Subcutaneous abdominal adipose tissue (tissue), 5 donors: ENCODE results near the gene EPYC.

Experiments used
- H3K27ac ChIP-seq: one replicate; pipeline ENCODE4 v1.7.0; 2013; ENCODE audit warnings: low read depth, mild to moderate bottlenecking, inconsistent platforms, low read length, moderate library complexity
- H3K27me3 ChIP-seq, 5 donors: one replicate each; pipeline ENCODE4 v1.7.0; 2013; ENCODE audit warnings: low read length in 5 of 5, inconsistent platforms in 1 of 5; ENCODE audit not compliant: control insufficient read depth in 5 of 5, insufficient read depth in 4 of 5
- H3K36me3 ChIP-seq, 5 donors: one replicate each; pipeline ENCODE4 v1.7.0; 2013; ENCODE audit warnings: low read length in 5 of 5; ENCODE audit not compliant: control insufficient read depth in 5 of 5, insufficient read depth in 5 of 5
- H3K4me1 ChIP-seq, 5 donors: one replicate each; pipeline ENCODE4 v1.7.0; 2013; ENCODE audit warnings: low read length in 5 of 5, mild to moderate bottlenecking in 3 of 5, moderate library complexity in 1 of 5; ENCODE audit not compliant: control insufficient read depth in 5 of 5, insufficient read depth in 5 of 5
- H3K4me3 ChIP-seq, 5 donors: one replicate each; pipeline ENCODE4 v1.7.0; 2013; ENCODE audit warnings: low read length in 5 of 5, low read depth in 1 of 5
- H3K9ac ChIP-seq, 5 donors: one replicate each; pipeline ENCODE4 v1.7.0; 2013; ENCODE audit warnings: low read length in 5 of 5, mild to moderate bottlenecking in 4 of 5, moderate library complexity in 3 of 5
- H3K9me3 ChIP-seq, 5 donors: one replicate each; pipeline ENCODE4 v1.7.0; 2013; ENCODE audit warnings: low read length in 5 of 5; ENCODE audit not compliant: control insufficient read depth in 5 of 5
- donor health status: healthy.
- donor health status: healthy.
- donor health status: healthy.
- donor health status: healthy.
- donor health status: healthy.

The EPYC gene

DNA sequence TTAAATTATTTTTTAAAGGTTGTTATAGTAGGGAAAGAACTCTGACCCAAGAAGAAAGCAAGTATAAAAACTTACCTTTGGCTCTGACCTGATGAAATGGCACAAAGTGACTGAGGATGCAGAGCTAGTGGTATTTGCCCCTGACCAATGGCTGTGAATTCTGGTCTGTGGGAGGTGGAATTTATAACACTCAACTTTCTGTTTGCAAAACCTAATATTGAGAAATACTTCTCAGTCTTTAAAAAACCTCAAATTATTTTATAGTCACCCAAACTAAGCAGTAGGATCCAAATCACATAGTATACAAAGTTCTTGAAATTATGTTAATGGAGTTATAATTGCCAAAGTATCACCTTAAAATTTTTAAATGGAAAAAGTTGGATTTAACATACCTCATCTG lies at the start of gene EPYC:
Gene EPYC, minus strand, starts transcription at position 101 of the 400 bp plus-strand sequence. CDS start 2,407 bp downstream, outside the sequence.
- no peaks in the 10 kb centered on the region for H3K4me1 ChIP-seq
- H3K4me3 ChIP-seq, result no peak within 1 kb of the TSS
- H3K27ac ChIP-seq, result no peak within 1 kb of the TSS
- no peak within 1 kb of the TSS for H3K9ac ChIP-seq
- no peaks in the 10 kb centered on the region for H3K36me3 ChIP-seq
- no peaks in the 10 kb centered on the region for H3K9me3 ChIP-seq
- no peaks in the 10 kb centered on the region for H3K27me3 ChIP-seq

DNA sequence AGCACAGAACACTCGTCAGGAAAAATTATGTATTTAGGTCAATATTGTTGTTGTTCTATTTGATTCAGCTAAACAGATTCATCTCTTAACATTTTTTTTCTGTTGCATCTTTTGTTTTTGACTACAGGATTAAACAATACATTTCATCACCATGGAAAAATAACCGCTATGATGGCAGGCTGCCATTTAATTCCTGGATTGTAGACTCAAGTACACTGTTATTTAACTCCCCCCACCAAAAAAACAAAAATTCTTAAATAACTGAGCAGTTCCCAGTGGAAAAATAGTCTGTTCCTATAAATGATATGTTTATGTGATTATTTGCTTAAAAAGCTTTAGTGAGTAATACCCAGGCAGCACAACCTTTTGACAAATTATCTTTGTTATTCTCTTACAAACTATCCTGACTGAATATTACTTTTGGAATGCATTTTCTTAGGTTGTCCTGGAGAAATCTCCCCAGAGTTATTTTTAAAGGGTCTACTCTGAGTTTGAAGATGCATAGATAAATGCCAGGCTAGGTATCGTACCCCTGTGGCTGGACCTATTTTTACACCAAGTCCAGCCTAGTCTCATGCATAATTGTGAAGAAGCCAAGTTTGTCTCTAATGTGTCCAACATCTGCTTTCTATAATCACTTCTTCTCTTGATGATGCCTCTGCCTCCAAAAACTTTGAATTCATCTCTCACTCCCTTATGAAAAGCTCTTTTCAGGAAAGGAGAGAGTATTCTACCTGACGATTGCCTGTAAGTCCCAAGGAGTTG lies 49.4 kb upstream of the EPYC start:
- Histone ChIP-seq H3K9me3 (no peaks in the 10 kb centered on the region), H3K27ac (no peak overlapping the region), H3K9ac (no peak overlapping the region), H3K4me3 (no peak overlapping the region), H3K27me3 (peaks cover 0 to 2% (median 0%) of the 10 kb centered on the region in 5 donors), H3K36me3 (no peaks in the 10 kb centered on the region), H3K4me1 (peaks cover 0 to 4% (median 2%) of the 10 kb centered on the region in 5 donors)

- no peak overlapping the region for H3K27ac ChIP-seq
Observed at GRCh38 chr12:91052026-91052425, 47.3 kb upstream of the EPYC start.

DNA sequence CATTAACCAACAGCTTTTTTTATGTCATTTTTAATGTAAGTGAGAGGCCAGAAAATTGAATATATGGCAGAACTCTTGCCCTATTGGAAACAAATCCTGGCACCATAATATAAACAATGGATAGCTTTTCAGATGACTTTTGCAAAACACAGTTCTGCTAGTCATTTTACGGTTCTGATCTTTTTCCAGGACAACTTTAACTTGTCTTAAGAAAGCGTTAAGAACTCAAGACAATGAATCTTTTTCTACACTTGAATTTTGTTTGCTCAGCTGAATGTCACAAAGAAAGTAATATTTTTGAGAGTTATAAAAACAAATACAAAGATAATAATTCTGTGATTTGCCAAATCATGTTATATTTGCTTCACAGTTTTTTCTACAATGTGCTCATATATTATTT lies 39.8 kb upstream of the EPYC start:
- Histone ChIP-seq H3K36me3 (no peaks in the 10 kb centered on the region), H3K9me3 (no peaks in the 10 kb centered on the region), H3K4me3 (no peak overlapping the region), H3K4me1 (peaks cover 0 to 5% (median 0%) of the 10 kb centered on the region in 5 donors), H3K27me3 (no peaks in the 10 kb centered on the region), H3K9ac (no peak overlapping the region), H3K27ac (no peak overlapping the region)

More at GRCh38 chr12:91052026-91052425, 47.3 kb upstream of the EPYC start:
- Histone ChIP-seq H3K4me1 (peaks cover 0 to 4% (median 2%) of the 10 kb centered on the region in 5 donors), H3K9me3 (no peaks in the 10 kb centered on the region), H3K4me3 (no peak overlapping the region), H3K27me3 (peaks cover 0 to 2% (median 0%) of the 10 kb centered on the region in 5 donors), H3K36me3 (no peaks in the 10 kb centered on the region), H3K9ac (no peak overlapping the region)

DNA sequence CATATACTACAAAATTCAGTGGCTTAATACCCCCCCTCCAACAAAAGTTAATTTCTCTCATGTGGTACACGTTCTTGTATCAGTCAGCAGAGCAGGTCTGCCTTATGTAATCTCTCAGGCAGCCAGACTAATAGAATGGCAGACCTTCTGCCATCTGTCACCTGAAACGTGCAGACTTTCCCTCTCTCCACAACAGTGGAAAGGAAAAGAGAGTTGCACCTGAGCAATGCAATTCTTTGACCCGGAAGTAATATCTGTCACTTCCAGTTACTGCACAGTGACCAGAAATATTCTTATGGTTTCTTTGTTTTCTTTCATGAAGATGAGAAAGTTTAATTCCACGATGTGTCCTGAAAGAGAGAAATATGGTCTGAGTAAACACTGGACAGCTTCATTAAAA lies 38.6 kb upstream of the EPYC start:
- Histone ChIP-seq H3K4me3 (no peak overlapping the region), H3K9ac (no peak overlapping the region), H3K27me3 (no peaks in the 10 kb centered on the region), H3K4me1 (peaks cover 0 to 5% (median 0%) of the 10 kb centered on the region in 5 donors), H3K27ac (no peak overlapping the region), H3K36me3 (no peaks in the 10 kb centered on the region), H3K9me3 (no peaks in the 10 kb centered on the region)

DNA sequence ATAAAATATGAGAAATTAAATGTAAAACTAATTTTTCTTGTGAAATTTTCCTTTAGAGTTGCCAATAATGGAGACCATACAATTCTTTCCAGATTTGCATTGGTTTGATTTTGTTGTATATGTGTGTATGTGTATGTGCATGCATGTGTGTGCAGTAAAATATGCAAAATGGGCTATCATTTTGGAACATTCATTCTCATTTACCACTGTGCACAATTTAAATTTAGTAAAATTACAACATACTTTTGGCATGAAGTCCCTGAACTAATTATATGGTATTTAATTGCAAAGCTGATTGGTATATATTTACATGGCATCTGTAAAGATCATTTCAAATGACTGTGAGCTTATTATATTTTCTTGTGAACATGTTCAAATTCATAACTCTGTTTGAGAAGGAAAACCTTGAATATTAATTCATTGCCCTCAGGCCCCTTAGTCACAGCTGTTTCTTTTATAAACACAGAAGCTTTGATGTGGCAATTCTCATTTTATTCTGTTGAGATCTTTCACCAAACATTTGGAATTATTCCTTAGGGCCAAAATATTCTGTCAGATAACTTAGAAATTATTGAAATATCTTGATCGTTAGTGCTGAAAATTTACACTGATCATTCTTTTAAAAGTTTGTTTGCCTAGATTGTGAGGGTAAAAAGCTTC lies 35.5 kb upstream of the EPYC start:
- H3K27me3 ChIP-seq, result no peaks in the 10 kb centered on the region
- H3K4me3 ChIP-seq, result no peak overlapping the region
- H3K4me1 ChIP-seq, result peaks cover 0 to 5% (median 0%) of the 10 kb centered on the region in 5 donors
- H3K27ac ChIP-seq, result no peak overlapping the region
- H3K36me3 ChIP-seq, result no peaks in the 10 kb centered on the region
- H3K9me3 ChIP-seq, result no peaks in the 10 kb centered on the region
- no peak overlapping the region for H3K9ac ChIP-seq

DNA sequence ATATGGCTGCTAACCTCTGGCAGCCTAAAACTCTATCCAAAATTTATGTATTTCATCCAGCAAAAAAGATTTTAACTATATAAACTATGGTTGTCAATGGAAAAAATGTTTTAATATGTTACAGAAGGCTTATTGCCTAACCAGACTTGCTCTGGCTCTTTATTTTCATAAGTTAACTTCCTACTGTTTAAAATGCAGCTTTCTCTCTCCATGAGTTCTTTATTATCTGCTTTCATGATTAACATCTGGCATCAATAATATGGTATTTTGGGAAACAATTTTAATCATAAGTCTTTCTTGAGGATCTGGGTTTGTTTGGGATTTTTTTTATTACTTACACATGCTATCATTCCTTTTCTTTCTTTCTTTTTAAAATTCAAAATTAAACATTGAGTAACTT lies 32.5 kb upstream of the EPYC start:
- Histone ChIP-seq H3K27ac (no peak overlapping the region), H3K9ac (no peak overlapping the region), H3K4me1 (peaks cover 0 to 5% (median 0%) of the 10 kb centered on the region in 5 donors), H3K9me3 (no peaks in the 10 kb centered on the region), H3K27me3 (no peaks in the 10 kb centered on the region), H3K4me3 (no peak overlapping the region), H3K36me3 (no peaks in the 10 kb centered on the region)

DNA sequence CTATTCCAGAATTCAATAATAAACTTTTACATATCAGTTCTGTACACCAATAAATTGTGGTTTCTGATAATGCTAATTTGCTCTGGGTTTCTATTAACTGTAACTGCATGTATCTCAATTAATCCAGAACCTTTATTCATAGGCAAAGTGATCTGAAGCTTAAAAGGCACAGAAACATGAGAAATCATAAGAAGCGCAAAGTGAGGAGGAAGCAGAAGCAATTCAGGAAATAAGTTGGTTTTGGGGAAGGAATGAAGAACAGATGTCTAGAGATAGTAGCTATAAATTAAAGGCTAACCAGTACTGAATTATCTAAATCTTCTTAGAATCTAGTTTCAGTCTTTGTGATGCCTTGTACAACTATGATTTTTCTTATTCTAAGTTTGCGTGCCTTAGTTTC lies 28.5 kb upstream of the EPYC start:
- Histone ChIP-seq H3K27ac (no peak overlapping the region), H3K4me1 (no peaks in the 10 kb centered on the region), H3K9ac (no peak overlapping the region), H3K4me3 (no peak overlapping the region), H3K27me3 (no peaks in the 10 kb centered on the region), H3K9me3 (no peaks in the 10 kb centered on the region), H3K36me3 (no peaks in the 10 kb centered on the region)

- H3K4me1 ChIP-seq, result no peaks in the 10 kb centered on the region
- H3K9me3 ChIP-seq, result no peaks in the 10 kb centered on the region
- H3K27me3 ChIP-seq, result no peaks in the 10 kb centered on the region
- H3K27ac ChIP-seq, result no peak overlapping the region
- no peaks in the 10 kb centered on the region for H3K36me3 ChIP-seq
- no peak overlapping the region for H3K9ac ChIP-seq
- H3K4me3 ChIP-seq, result no peak overlapping the region
Observed at GRCh38 chr12:91023326-91024004, 18.7 kb upstream of the EPYC start.

DNA sequence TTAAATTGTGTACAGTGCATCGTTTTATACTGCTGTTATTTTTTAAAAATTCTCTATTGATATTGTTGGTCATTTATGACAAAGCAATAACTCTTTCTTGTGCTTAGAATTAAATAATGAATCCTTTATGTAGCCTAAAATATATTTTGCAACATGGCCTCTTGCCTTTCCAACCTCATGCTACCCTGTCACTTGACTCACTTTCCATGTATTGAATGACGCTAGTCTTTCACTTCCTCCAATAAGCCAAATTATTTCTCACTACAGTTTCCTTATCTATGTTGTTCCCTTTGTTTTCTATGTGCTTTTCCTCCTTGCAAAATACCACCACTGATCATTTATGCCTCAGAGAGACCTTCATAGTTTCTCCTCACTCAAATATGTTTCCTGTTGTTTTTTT lies 16.3 kb upstream of the EPYC start:
- Histone ChIP-seq H3K4me1 (peaks cover 0 to 4% (median 2%) of the 10 kb centered on the region in 5 donors), H3K4me3 (no peak overlapping the region), H3K27me3 (no peaks in the 10 kb centered on the region), H3K27ac (no peak overlapping the region), H3K9me3 (no peaks in the 10 kb centered on the region), H3K36me3 (no peaks in the 10 kb centered on the region), H3K9ac (no peak overlapping the region)
